GM18519 (cell line): ENCODE results near the gene POR.
"Not testable (repeated sequence)": the region's sequence is repeated elsewhere in the genome, so short reads cannot be mapped to it uniquely, and the experiment has no call there.

Experiments used
- ATAC-seq: cut with Tn5 transposase; IDR thresholded peaks from one replicate; pipeline ENCODE4 v1.9.1; 2021; ENCODE audit warnings: mild to moderate bottlenecking, moderate library complexity; ENCODE audit not compliant: unreplicated experiment, low FRiP score

Gene POR

DNA sequence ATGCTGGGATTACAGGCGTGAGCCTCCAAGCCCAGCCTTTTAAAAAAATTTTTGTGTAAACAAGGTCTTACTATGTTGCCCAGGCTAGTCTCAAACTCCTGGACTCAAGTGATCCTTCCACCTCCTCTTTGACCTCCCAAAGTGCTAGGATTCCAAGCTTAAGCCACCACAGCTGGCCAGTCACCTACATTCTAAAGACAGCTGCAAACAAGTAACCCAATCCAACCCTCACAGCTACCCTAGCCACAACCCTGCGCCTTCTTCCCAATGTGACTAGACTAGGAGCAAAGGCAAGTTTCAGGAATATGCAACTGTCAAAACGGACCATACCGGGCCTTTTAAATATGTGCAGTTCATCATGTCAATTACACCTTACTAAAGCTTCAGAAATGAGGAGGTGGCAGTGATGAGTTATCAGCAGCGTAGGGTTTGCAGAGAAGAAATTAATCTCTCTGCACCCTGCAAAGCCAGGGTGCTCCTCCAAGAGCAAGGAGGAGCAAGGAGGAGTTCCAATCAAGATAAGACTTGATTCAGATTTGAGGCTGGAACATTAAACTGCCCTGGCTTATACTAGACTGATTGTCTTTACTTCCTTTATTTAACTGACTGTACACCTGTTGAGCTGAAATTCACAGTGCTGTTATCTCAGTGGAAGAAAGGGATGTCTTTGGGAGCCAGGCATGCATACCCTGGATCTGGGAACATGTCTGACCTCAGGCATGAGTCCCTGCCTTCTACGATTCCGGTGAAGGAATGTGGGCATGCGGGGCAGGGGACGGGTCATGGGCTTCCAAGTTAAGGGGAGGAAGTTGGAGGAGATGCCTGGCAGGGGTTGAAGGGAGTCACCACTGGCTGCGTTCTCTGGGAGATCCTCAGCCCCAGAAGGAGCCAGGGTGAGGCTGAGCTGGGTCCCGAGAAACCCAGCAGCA is 95.0 kb downstream of the POR start:
- no peak for ATAC-seq

DNA sequence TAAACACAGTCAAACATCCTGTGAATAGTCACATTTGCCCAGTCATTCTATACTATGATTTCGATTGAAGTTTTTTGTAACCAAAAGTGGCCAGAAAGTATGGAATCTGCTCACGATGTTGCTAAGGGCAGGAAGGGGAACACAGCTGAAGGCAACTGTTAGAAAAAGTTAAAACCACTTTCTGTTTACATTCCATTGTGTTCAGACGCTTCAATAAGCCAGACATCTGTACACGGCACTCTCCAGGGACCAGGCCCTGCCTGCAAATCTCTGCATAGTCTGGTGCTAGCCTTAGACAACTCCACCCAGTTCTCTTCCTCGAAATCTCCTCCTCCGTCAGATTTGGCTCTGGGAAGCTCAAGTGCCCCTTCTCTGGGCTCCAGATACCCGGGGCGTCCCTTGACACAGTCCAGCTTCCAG is 96.5 kb downstream of the POR start:
- ATAC-seq = no peak

DNA sequence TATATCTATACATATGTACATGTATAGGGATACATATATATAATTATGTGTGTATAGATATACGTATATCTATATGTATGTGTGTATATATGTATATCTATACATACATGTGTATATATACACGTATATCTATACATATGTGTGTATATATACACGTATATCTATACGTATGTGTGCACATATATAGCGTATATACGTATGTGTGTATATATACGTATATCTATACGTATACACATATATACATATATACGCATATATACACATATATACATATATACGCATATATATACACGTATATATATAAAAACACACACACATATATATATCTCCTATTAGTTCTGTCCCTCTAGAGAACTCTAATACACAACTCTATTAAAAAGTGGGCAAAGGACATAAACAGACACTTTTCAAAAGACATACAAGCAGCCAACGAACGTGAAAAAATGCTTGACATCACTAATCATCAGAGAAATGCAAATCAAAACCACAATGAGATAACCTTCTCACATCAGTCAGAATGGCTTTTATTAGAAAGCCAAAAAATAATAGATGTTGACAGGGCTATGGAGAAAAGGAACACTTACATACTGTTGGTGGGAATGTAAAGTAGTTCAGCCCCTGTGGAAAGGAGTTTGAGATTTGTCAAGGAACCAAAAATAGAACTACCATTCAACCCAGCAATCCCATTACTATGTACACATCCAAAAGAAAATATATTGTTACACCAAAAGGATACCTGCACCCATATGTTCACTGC is 101.4 kb downstream of the POR start:
- no peak for ATAC-seq

DNA sequence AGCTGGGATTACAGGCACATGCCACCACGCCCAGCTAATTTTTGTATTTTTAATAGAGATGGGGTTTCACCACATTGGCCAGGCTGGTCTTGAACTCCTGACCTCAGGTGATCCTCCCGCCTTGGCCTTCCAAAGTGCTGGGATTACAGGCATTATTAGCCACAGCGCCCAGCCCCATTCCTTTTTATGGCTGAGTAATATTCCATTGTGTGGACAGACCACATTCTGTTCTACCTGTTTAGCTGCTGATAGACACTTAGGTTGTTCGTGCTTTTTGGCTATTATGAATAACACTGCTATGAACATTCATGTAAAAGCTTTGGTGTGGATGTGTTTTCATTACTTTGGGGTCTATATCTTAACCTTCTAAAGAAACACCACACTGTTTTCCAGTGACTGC is 103.6 kb downstream of the POR start:
- ATAC-seq = not testable (repeated sequence)

DNA sequence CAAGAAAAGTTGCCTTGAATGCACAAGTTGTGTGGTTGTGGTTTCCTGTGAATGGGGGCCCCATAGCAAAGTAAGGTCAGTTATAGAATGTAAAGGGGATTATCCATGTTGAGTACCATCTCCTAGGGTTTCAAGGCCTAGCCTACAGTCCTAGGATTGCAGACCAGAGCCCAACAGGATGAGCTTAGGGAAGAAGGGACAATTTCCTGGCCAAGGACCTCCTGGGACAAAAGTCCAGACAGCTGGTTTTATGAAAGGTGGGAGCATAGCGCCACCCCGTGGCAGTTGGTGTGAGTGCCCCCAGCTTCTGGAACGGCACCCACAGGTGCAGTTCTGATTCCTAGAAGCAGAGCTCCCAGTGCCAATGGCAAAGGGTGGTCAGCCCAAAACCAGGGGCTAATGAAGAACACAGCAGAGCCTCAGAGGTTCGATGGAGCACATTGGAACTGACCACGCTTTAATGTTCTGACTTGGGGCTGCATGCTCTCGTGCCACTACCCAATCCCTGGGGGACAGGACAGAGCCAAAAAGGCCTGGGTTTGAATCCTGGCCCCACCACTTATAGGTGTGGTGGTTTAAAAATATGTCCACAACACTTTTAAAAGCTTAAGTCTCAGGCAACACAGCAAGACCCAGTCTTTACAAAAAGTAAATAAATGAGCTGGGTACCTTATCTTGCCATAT is 105.2 kb downstream of the POR start:
- ATAC-seq = no peak

DNA sequence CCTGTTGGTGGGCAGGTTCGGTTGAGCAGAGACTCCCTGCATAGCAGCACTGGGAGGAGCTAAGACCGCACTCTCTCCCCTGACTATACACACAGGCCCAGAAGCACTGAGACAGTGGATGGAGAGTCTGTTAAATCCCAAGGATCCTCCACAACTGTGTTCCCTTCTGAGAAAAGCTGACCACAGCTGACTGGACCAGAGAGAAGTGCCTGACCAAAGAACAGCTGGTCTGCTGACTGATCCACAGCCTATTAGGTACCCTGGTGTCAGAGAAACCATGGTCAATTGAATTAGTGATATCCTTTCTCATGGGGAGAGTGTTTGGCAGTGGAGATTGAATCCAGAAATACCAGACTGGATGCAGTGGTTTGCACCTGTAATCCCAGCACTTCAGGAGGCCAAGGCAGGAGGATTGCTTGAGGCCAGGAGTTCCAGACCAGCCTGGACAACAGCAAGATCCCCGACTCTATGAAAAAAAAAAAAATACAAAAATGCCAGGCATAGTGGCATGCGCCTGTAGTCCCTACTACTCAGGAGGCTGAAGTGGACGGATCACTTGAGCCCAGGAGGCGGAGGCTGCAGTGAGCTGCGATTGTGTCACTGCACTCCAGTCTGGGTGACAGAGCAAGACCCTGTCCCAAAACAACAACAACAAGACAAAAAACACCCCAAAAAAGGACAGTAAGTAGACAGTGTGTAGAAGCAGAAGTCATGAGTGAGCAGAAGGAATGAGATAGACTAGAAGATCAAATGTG is 107.2 kb downstream of the POR start:
- no peak for ATAC-seq

DNA sequence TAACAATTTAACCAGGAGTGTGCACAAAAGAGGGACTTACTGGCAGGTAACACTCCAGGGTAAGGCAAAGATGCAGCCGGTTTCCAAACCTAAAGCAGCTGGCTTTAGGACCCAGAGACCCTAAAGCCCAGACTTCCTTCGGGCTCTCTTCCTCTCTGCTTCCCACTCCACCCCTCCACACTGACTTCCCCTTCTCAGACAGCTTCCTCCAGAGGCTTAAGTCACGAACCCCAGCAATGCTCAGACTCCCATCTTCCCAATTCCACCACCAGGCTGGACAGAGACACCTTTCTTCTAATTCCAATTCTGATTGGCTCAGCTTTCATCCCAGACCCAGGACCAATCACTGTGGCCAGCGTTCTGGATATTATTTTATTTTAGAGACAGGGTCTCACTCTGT is 108.0 kb downstream of the POR start:
- no peak for ATAC-seq

DNA sequence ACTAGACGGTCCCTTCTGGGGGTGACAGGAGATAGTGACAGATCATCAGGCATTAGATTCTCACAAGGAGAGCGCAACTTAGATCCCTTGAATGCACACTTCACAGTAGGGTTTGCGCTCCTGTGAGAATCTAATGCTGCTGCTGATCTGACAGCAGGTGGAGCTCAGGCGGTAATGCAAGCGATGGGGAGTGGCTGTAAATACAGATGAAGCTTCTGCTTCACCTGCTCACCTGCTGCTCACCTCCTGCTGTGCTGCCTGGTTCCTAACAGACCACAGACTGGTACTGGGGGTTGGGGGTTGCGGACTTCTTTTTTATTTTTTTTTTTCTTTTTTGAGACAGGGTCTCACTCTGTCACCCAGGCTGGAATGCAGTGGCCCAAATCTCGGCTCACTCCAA is 114.7 kb downstream of the POR start:
- ATAC-seq = not testable (repeated sequence)

DNA sequence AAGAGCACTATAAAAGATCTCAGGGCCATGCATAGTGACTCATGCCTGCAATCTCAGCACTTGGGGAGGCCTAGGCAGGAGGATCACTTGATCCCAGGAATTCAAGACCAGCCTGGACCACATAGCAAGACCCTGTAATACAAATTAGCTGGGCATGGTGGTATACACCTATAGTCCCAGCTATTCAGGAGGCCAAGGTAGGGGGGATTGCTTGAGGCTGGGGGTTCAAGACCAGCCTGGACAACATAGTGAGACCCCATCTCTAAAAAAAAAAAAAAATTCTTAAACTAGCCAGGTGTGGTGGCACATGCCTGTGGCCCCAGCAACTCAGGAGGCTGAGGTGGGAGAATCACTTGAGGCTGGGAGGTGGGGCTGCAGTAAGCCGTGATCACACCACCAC is 117.0 kb downstream of the POR start:
- ATAC-seq = no peak
